ENCODE data around the gene CDH4.

CDH4 gene

DNA sequence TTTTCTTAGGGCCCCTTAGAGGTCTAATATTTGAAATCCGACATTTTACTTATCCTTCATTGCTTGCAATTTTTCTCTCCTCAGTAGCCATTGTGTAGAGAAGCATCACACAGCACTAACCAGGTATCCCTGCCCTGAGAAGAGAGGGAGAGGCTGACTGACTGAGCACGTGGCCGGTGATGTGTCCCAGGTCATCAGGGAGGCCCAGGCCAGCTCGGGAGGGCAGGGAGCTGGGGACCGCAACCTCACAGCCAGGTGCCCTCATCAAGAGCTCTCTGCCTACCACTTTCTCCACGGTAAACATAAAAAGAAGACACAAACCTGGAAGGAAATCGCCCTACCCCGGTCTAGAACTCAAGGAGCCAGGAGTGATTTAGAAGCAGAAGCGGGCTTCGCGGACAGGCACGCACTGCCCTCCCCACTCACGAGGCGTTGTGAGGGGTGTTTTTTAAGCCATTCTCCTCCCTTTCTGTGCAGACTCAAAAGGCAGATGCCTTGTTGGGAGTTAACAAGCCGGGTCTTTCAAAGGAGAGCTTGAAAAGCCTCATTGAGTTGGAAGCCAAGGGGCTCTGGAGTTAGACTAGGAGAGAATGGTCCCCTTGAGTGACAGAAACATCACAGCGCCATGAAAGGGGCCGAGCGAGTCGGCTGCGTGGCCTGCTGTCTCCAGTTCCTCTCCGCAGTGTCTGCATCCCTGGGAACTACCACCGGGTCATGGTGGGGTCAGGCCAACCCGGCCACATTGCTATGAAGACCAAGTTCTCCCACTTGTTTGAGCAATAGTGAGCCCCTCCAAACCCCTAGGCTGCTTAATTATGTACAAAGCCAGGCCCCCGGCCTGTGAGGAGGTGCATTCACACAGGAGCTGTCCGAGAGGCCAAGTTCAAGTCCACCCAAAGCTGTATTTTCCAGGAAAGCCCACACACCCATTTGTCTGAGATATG, 285.4 kb downstream of the CDH4 start:
- DNase-seq (ENCODE audit: low spot score): no peak

DNA sequence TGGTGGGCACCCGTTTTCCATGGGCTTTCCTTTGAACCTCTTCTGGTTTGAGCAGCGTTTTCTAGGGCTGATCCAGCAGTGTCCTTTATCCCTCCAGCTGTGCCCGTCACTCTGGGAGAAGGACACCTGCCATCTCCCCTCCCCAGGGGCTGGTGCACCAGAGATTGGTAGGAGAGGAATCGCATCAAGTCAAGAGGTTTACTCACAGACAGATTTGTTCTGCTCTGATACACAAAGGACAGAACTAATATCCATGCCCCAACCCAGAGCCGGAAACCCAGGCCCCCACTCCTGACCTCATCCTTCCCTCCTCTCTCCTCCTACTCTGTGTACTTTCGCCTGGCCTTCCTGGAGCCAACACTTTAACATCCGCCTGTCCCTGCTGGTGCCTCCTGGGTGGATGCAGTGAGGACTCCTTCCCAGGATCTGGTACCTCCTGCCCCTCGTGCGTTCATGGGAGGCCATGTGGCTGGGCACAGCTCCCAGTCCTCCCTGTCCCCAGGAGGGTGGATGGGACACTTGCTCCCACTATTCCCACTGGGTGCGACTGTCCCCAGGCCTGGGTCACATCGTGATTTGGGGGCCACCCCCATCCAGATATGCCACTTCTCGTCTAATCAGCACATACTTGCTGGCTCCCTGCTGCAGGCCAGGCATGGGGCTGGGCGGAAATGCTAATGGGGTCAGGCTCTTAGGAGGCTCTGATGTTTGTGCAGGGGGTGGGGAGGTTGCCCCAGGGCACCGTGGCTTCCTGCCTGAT, 286.3 kb downstream of the CDH4 start:
- no peak for DNase-seq (ENCODE audit: low spot score)

DNA sequence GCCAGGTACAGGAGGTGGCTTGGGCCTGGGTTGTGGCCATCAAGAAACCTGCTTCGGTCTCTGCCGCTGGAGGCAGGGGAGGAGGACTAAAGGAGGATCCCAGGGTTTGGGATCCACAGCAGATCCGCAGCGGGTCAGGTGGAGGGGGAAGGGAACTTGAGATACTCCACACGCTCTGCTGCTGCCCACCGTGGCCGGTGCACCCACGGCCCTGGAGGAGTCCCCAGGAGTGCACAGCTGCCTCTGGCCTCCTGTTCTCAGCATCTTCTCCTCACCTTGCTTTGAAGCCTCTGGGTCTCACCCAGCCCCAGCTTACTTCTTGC, 286.8 kb downstream of the CDH4 start:
- no peak for DNase-seq (ENCODE audit: low spot score)

GRCh38 chr20:61539706-61540360, 287.8 kb downstream of the CDH4 start:
- no peak for DNase-seq (ENCODE audit: low spot score)

- DNase-seq (ENCODE audit: low spot score): no peak
These were observed 289.5 kb downstream of the CDH4 start for GRCh38 chr20:61541537-61541936.

GRCh38 chr20:61543086-61543485, 291.0 kb downstream of the CDH4 start:
- no peak for DNase-seq (ENCODE audit: low spot score)

GRCh38 chr20:61543931-61544745, 292.1 kb downstream of the CDH4 start:
- no peak for DNase-seq (ENCODE audit: low spot score)

GRCh38 chr20:61544910-61545889, 293.1 kb downstream of the CDH4 start:
- DNase-seq (ENCODE audit: low spot score): no peak

DNA sequence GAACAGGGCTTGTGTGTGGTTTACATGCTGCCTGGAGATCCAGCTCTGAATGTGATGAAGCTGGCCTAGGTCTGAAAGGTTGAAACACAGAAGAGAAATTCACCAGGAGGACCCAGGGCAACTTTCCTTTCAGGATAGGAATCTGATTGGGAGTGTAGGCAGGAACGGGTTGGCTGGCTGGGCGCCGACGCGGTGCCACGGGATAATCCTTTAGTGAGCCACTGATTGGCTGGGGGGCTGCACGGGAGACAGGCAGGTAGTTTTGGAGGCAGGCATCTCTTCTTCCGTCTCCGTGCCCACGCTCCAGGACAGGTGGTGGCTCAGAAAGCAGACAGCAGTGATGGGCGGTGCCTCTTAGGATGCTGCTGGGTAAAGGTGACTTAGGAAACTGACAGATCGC, 294.6 kb downstream of the CDH4 start:
- no peak for DNase-seq (ENCODE audit: low spot score)

- no peak for DNase-seq (ENCODE audit: low spot score)
These were observed 296.0 kb downstream of the CDH4 start for GRCh38 chr20:61548069-61548468.

DNA sequence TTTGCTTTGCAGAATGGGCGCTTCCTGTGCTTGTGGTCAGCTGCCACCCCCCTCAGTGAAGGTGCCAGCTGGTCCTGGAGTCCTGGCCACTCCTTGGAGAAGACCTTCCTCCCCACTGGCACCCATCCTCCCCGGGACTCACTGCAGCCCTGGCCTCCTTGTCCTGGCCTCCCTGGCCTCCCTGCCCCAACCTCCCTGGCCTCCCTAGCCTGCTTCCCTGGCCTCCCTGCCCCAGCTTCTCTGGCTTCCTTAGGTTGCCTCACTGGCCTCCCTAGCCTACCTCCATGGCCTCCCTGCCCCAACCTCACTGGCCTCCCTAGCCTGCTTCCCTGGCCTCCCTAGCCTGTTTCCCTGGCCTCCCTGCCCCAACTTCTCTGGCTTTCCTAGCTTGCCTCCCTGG, 297.8 kb downstream of the CDH4 start:
- DNase-seq (ENCODE audit: low spot score): no peak

DNA sequence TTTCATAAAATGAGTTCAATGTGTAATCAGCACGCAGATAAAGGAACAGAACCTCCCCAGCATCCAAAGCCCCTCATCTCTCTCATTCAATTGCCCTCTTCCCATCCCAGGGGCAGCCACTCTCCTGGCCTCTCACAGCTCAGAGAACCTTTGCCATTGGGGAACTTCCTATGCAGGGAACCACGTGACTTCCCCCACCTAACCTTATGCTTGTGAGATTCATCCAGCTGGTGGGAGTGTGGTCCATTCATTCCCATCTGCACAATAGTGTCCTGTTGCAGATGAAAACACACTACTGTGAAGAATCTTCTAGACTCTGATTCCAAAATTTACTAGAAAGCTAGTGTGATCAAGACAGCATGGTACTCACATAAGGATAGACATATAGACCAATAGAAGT, 299.3 kb downstream of the CDH4 start:
- no peak for DNase-seq (ENCODE audit: low spot score)

DNA sequence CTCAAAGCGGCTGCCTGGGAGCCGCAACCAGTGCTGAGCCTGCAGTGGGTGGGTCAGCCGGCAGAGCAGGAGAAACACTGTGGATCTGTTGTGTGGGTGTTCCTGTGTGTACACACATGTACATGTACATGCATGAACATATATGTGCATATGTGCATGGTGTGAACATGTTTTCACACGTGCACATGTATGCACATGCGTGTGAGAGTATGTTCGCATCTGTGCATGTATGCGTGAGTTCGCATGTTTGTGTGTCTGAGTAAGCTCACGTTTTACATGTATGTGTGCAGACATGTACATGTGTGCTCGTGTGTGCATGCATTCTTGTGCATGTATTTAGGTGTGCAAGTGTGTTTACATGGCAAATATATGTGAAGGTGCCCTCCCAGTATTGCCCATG, 302.6 kb downstream of the CDH4 start:
- DNase-seq (ENCODE audit: low spot score): no peak

DNA sequence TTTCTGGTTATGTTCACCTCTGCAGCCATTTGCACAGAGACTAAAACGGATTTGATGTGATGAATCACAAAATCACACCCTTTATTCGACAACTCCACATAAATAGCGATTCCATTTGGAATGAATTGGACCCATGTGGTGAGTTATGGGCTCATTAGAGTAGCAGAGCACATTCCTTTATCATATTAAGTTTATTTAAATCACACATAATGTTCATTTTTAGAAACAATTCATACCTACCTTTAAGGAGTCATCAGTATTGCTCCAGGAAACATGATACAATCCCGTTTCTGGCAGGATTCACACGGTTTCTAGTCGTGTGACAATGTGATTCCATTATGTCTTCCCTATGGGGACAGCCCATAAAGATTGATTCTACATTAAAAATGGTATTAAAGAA, 303.5 kb downstream of the CDH4 start:
- no peak for DNase-seq (ENCODE audit: low spot score)

DNA sequence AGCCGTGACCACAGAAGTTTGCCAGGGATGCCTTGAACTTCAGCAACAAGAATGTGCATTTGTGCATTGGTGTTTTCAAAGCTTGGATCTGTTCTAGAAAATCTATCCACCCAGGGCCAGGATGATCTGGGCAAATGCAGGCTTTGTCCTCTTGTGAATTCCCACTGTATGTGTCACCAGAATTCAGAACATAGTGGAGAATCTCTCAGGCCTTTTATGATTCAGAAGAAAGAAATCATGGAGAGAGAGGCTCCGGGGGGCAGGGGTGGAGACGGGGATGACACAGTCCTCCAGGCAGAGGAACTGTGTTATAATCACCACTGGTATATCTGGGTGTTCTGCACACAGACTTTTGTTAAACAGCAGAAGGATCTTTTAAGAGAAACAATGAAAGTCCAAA, 304.1 kb downstream of the CDH4 start:
- DNase-seq (ENCODE audit: low spot score): peak; percentile 96

DNA sequence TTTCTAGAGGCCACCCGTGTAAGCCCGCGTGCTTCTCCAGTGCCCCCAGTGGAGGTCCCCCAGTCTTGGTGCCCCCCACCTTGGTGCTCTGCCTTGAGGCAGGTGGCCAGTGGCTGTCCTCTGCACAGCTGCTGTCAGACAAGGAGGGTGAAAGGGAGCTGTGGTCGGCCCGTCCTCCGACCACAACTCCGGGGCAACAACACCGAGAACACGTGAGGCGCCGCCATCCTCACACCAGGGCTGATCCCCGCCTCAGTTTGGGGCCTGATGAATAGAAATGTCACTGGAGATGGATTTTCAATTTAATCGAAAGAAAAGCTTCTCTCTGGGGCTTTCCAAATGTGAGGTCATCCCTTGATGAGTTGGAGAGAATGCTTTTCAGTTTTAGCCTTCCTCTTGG, 304.6 kb downstream of the CDH4 start:
- DNase-seq (ENCODE audit: low spot score): no peak

- no peak for DNase-seq (ENCODE audit: low spot score)
These were observed 305.6 kb downstream of the CDH4 start for GRCh38 chr20:61557621-61558020.

DNA sequence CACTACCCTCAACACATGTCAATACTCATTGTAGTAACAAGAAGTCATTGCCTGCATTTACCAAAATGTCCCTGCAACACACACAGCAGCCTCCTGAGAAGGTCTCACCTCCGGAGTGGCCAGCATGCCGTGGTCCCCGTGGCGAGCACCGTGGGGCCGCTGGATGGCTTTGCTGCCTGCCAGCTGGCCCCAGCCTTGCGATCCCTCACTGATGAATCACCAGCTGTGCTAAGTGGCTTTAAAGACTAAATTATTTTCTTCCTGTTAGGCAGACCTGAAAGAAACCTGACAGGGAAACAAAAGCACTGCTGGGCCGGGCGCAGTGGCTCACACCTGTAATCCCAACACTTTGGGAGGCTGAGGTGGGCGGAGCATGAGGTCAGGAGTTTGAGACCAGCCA, 306.7 kb downstream of the CDH4 start:
- peak; percentile 70 for DNase-seq (ENCODE audit: low spot score)

DNA sequence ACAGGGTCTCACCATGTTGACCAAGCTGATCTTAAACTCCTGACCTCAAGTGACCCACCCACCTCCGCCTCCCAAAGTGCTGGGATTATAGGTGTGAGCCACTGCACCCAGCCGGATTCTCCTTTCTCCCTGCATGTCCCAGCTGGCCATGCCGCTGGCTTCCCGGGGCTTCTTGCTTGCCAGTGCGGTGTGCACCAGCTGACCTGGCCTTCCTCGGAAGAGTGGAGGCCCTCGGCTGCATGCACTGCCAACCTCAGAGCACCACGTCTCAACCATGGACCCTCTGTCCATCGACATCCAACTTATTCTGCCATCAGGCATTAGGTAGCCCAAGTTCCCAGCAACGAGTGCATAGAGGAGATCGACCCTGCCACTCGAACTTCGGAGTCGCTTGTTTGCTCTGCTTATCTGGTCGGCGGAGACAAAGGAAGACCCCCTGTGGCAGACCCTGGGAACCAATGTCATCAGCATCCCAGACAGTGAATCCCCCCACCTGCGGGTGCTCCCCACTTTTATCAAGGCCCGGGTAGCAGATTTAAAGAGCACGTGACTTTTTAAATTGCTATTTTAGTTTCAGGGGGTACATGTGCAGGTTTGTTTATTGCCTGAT, 307.8 kb downstream of the CDH4 start:
- no peak for DNase-seq (ENCODE audit: low spot score)

GRCh38 chr20:61560361-61560853, 308.3 kb downstream of the CDH4 start:
- DNase-seq (ENCODE audit: low spot score): peak; percentile 37
